GM21619 (cell line): ENCODE measurements around the gene CCDC177.

Source experiments
- ATAC-seq: cut with Tn5 transposase; IDR thresholded peaks from one replicate; pipeline ENCODE4 v1.9.1; 2021; ENCODE audit not compliant: unreplicated experiment

The CCDC177 gene

DNA sequence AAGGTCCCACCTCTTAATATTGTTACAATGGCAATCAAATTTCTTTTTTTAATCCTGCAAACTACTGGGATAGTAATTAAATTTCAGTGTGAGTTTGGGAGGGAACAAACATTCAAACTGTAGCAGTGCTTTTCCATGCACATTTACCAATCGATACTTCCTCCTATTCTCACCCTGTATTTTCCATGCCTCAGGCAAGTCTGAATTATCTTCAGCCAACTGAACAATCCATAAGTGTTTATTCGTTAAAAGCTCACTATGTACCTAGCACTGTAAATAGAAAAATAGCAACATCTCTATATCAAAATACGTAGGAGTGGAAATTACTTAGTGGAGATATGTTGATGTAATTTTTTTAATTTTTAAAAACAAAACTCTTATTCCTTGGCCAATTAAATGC is 43.5 kb downstream of the CCDC177 start:
- ATAC-seq, result no peak

DNA sequence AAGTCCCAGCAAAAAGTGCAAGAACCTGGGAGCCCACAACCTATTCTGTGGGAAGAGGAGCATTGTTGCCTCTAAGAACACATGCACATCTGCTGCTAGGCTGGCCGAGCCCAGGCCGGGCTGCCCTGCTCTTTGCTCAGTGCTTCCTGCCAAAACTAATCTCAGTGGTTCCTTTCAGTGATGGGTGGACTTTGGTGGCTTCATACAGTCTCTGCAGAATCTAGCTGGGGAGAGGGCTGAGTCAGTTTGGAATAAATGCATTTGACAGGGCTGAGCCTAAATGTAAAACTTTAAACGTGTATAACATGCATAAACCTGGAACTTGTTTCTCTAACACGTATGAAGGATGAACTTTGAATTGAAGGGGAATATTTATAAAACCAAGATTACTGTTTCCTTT is 44.6 kb downstream of the CCDC177 start:
- ATAC-seq, result no peak

DNA sequence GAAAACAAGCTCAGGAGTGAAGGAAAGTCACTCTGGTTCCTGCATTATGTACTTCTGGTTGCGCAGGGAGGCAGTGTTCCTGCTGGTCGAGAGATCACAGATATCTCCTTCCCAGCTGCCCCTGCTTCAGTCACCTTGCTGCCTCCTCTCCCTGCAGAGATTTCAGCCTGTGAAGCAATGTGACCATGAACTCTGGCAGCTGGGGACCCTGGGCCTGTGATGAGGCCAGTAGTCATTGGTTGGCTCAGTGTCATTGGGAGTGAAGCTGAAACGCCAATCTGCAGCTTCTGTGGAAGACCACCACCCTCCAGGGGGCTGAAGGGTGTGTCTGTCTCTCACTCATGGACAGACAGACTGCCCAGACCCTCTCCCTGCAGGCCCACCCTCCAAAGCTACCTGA is 45.1 kb downstream of the CCDC177 start:
- no peak for ATAC-seq

DNA sequence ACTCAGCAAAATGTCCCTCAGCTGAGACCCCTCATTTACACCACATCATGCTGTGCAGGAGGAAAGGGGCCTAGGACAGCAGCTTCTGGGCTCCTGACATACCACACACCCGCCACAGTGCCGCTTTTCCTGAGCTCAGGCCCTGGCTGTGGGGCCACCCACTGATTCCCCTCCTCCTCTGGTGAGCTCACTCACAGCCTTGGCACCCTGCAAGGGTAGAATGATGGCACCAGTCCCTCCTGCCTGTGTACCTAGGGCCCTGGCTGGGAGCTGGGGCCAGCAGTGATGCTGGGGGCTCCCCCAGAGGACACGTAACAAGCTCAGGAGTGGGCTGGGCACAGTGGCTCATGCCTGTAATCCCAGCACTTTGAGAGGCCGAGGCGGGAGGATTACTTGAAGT is 45.7 kb downstream of the CCDC177 start:
- no peak for ATAC-seq

DNA sequence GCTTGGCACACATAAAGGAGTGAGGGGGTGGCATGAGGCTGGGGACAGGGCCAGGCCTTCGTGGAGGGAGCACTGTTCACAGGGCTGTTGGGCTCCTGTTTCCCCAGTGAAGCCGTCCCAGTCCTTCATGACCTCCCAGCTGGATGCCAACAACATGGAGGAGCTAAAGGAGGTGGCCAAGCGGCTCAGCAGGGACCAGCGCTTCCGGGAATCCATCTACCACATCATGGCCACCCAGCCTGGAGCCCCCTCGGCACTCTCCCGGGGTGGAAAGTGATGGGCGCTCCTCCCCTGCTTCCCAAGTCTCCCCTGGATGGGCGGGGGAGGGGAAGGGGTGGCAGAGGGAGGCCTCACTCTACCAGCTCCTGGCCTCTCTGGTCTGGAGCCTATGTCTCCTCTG is 46.5 kb downstream of the CCDC177 start:
- no peak for ATAC-seq

DNA sequence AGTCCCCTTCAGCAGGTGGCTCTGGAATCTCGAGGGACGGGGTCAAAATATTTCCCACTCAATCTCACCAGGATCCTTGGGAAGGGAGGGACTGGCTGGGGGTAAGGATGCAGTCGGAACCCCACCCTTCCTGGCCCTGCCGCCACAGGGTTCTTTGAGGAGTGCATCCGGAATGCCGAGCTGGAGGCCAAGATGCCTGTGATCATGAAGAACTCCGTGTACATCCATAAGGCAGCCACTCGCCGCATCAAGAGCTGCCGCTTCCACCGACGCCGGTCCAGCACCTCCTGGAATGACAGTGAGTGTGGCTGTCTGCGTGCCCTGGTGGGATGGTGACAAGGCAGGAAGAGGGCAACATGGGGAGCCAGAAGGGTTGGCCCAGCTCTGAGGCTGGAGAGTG is 47.0 kb downstream of the CCDC177 start:
- no peak for ATAC-seq

DNA sequence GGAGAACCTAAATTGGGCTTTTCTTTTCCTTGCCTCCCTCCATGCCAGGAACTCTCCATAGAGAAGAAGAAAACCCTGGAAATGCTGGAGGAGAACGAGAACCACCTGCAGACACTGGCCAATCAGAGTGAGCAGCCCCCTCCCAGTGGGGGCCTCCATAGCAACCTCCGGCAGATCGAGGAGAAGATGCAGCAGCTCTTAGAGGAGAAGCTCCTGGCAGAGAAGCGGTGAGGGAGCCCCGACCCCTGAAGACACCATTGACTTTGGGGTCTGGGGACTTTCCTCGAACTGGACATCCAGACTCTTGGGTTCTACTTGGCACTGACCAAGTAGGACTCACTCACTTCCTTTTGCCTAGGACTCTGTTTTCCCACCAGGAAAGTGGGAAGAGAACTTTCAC is 48.8 kb downstream of the CCDC177 start:
- no peak for ATAC-seq

DNA sequence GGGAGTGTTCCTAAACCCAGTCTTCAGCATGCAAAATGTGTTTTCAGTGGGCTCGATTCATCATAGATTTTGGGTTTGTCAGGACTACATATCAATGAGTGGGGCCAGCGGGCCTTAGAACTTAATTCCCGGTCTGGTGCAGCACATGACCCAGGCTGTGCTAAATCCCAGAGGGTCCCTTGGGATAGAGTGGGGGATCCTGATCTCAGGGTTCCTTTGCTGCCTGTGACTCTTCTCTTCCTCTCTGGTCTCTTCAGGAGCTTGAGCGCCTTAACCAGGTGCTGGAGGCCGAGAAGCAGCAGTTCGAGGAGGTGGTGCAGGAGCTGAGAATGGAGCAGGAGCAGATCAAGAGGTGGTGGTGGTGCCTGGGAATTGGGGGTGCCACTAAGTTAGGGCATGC is 52.6 kb downstream of the CCDC177 start:
- ATAC-seq, result no peak
